SK-N-SH (cell line): ENCODE data around the gene KIF1A.

Experiments
- CTCF ChIP-seq: fragments of 200-600 bp; sonication (generic); IDR thresholded peaks from 2 replicates; pipeline ENCODE4 v1.6.1; 2017; ENCODE audit warnings: antibody characterized with exemption, mild to moderate bottlenecking, moderate library complexity
- EP300 ChIP-seq, 2 experiments: IDR thresholded peaks; 2 replicates each; pipeline versions ENCODE4 v1.4.0 to v1.6.1; 2012; ENCODE audit warnings: borderline replicate concordance in 1 of 2, low read depth in 1 of 2, low read length in 1 of 2
- FOXJ3 ChIP-seq: sonication (generic); formaldehyde crosslinking; IDR thresholded peaks from 2 replicates; pipeline ENCODE4 v1.5.1; 2020; ENCODE audit warnings: mild to moderate bottlenecking, missing genetic modification reagents
- JUND ChIP-seq: IDR thresholded peaks from 2 replicates; pipeline ENCODE4 v1.4.0; 2012
- MAX ChIP-seq: IDR thresholded peaks from 2 replicates; pipeline ENCODE4 v1.4.0; 2012; ENCODE audit warnings: low read depth
- RAD21 ChIP-seq: IDR thresholded peaks from 2 replicates; pipeline ENCODE4 v1.6.1; 2012; ENCODE audit warnings: mild to moderate bottlenecking, low read length
- REST ChIP-seq: IDR thresholded peaks from 2 replicates; pipeline ENCODE4 v1.6.1; 2012; ENCODE audit warnings: mild to moderate bottlenecking, low read depth, low read length, moderate library complexity
- USF2 ChIP-seq: fragments of 150-350 bp; IDR thresholded peaks from 2 replicates; pipeline ENCODE4 v1.6.1; 2017; ENCODE audit warnings: antibody characterized with exemption, low read length, low read depth, borderline replicate concordance

GRCh38 chr2:240795916-240796510 is 24.0 kb downstream of the KIF1A start:
- TF ChIP-seq USF2: no peak
- TF ChIP-seq CTCF: no peak
- no peak for TF ChIP-seq FOXJ3 (CRISPR knock-in tag)
- no peak for TF ChIP-seq EP300 (IDR thresholded peaks at IDR 0.05; ENCODE audit: borderline replicate concordance in 1 of 2, low read depth in 1 of 2, low read length in 1 of 2)
- TF ChIP-seq REST: no peak
- TF ChIP-seq MAX: no peak
- no peak for TF ChIP-seq JUND
- no peak for TF ChIP-seq RAD21
